ENCODE data around the gene USH1C.

The USH1C gene

DNA sequence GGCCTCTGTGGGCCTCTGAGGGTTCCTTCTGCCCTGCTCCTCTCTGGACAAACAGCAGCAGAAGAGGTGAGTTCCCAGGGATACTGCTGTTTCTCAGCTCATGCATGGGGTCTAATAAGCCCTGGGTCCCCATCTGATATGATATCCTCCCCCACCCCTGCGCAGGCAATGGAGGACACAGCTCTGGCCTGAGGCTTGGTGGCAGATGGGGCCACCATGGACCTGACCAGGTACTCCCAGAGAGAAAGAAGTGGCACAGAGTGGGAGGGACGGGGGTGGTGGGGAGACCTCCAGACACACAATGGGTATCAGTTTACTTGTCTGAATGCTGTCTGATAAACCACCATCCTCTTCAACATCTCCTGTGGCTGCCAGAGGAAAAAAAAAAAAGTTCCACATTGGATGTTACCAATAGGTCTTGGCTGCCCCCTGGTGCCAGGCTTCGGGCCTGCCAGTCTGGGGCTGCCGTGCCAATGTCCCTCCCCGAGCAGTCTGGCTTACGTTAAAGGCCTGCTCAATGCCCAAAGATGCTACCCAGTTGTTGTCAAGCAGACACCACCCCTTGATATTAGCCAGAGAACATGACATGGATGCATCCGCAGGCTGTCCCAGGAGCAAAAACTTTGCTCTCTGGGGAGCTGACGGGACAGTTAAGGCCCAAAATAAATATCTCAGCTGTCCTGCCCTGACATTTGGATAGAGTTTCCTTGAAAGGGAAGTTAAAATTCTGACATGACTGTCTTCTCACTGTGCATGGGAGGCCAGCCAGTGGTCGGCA is 39.7 kb downstream of the USH1C start:
- peak; percentile 86 for DNase-seq (ENCODE audit: low spot score)

DNA sequence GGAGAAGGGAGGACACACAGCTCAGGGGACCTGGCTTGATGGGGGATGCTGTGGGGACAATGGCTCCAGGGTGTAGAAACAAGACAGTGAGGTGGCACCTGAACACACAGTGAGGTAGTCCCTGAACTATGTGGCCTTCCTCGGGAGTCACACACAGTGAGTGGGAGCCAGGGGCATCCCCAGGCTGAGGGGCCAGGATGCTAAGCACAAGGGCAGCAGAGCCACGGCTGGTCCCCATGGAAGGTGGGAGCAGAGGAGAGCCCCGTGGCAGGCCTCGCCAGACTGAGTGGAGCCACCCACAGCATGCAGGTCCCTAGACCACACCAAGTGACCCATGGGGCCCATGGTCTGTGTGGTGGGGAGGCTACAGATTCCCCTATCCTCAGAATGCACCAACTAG is 41.6 kb downstream of the USH1C start:
- DNase-seq (ENCODE audit: low spot score), result no peak

DNA sequence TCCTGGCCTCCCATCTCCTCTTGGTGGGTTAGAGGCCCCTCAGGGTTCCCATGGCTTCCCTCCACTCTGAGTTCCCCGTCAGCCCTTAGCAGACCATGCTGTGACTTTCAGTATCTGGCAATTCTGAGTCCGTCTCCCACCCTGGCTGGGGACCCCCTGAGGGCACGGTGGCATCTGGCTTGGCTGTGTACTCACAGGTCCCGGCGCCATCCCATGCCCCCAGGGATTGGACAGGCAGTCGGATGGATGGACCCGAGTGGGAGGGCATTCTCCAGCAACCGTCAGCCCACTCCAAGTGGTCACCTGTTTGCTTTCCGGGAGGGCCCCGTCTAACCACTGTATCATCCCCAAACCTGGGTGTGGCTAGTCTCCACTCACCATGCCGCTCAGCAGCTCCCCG is 43.5 kb downstream of the USH1C start:
- no peak for DNase-seq (ENCODE audit: low spot score)

DNA sequence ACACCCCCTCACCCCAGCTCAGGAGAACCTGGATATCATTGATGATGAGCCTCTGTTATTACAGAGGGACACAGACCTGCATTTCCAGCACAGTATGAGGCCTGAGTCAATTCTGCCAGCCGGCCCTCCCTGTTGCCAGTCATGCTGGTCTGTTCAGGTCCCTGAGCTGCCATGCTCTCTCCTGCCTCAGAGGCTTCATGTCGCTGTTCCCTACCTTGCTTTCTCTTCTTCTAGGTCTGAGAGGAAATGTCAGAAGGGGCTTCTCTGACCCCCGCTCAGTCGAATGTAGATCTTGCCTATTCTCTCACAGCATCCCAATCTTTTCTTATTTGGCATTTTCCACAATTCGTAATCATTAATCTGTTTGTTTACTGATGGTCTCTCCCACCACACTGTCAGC is 45.7 kb downstream of the USH1C start:
- peak; percentile 29 for DNase-seq (ENCODE audit: low spot score)

DNA sequence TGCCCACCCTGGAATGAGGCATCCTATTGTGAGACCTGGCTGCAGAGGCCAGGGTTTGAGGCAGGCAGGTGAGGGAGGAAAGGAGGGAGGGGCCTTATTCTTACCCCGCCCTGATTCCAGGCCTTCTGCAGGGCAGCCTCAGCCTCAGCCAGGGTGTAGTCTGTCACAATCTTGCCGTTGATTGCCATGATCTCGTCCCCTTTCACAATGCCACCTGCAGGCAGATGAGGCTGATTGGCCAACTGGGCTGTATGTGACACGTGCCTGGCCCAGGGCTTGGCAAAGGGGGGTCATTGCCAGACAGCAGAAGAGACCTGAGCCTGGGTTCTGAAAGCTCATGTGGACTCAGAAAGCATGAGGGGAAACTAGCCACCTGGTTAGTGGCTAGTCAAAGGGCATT is 46.2 kb downstream of the USH1C start:
- DNase-seq (ENCODE audit: low spot score), result no peak

DNA sequence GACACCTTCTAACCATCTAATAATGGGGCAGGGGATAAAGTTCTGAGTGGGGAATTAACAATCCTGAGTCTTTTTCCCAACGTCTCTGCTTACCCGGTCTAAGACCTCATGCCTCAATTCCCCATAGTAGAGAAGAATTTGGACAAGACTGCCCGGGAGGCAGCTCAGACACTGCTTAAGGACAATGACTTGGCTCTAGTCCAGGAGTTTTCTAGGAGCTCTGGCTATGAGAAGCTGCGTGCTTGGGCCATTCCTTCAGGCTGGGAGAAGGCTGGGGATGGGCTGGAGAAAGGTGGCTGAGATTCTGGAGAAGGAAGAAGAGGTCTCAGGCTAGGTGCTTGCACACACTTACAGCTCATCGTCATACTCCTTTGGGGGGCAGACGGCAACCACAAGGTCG is 47.8 kb downstream of the USH1C start:
- no peak for DNase-seq (ENCODE audit: low spot score)

DNA sequence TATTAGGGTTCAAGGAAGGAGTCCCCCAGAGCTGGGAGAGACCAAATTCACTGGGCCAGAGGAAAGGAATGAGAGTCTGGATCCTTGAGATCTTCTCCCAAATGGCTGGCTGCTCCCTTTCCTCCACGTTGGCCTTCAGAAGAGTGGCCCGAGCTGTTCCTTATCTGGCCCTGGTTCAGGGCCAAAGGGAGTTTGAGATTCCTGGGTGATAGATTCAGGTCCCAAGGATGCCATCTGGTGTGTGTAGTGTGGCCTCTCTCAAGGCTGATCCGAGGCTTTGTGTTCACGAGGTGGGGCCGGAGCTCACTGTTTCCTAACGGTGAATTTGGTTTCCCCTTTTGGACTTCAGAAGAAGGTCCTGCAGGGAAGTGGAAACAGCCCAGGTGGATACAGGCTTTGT is 50.2 kb downstream of the USH1C start:
- no peak for DNase-seq (ENCODE audit: low spot score)

DNA sequence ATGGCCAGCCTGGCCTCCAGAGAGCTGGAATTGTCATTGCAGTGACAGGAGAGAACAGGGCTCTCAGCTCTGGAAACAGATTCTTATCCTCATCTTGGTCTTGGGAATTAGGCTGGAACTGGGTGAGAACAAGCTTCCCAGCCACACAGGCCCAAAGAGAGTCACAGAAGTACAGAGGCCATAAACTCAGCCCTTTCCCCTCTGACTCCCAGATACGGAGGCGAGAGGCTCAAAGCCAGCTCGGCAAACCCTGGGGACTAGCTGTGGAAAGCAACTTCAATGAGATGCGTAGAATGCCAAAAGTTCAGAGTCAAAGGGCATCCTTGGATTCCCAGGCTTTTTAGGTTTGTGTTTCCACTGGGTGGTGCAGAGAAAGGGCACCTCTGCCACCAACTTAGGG is 53.3 kb downstream of the USH1C start:
- no peak for DNase-seq (ENCODE audit: low spot score)

DNA sequence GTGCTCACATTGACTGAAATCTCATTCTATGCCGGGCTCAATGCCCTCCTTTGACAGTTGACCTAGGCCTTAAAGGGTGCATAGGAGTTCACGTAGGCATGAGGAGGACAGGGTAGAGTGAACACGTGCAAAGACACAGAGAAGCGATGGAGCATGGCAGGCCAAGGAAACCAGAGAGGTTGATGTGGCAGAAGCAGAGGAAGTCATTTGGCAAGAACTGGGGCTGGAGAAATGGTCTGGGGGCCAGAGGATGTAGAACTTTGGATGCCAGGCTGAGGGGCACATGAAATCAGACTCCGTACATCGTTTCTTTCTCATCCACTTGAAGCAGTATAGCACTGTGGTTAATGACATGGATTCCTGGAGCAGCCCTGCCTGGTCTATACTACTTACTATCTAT is 54.0 kb downstream of the USH1C start:
- DNase-seq (ENCODE audit: low spot score), result no peak

DNA sequence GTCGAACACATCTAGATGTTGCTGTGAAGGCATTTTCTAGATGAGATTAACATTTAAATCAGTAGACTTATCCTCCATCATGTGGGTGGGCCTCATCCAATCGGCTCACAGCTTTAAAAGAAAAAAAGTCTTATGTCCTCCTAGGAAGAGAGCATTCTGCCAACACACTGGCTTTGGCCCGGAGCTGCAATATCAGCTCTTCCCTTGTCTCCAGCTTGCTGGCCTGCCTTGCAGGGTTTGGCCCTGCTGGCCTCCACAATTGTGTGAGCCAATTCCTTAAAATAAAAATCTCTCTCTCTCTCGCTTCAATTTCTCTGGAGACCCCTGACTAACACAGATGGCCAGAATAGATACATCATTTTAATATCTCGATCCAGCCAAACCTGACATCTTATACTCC is 54.5 kb downstream of the USH1C start:
- DNase-seq (ENCODE audit: low spot score), result no peak

DNA sequence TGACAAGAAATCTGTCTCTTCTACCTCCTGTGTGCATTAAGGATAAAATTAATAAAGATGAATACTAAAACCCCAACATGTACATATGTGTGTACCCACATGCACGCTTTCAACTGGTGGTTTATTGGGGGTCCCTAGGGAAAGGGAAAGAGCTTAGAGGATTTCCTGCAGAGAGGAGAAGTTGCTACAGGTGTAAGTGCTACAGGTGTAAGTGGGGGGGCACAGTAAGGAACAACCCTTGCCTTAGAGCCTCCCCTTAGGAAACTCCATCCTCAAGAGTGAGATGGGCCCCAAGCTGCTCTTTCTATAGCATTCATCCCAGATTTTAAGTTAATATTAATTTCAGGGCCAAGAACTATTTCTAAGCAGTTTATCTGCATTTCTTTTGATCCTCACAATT is 55.7 kb downstream of the USH1C start:
- no peak for DNase-seq (ENCODE audit: low spot score)

DNA sequence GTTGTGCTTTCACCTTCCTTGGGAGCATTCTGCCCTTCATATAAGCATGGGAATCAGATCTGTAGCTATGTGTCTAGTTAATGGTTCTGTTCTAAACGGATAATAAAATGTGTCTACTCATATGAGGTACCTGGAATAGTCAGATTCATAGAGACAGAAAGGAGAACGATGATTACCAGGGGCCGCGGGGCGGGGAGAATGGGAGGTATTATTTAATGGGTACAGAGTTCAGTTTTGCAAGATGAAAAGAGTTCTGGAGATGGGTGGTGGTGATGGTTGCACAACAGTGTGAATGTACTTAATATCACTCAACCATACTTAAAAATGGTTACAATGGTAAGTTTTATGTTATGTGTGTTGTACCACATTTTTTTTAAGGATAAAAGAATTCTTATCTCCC is 57.6 kb downstream of the USH1C start:
- DNase-seq (ENCODE audit: low spot score), result no peak

DNA sequence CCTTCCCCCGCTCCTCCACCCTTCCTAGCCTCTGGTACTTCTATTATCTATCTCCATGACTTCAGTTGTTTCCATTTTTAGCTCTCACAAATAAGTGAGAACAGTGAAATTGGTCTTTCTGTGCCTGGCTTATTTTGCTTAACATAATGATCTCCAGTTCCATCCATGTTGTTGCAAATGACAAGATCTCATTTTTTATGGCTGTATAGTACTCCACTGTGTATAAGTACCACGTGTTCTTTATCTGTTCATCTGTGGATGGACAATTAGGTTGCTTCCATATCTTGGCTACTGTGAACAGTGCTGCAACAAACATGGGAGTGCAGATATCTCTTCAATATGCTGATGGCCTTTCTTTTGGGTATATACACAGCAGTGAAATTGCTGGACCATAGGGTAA is 60.7 kb downstream of the USH1C start:
- no peak for DNase-seq (ENCODE audit: low spot score)

DNA sequence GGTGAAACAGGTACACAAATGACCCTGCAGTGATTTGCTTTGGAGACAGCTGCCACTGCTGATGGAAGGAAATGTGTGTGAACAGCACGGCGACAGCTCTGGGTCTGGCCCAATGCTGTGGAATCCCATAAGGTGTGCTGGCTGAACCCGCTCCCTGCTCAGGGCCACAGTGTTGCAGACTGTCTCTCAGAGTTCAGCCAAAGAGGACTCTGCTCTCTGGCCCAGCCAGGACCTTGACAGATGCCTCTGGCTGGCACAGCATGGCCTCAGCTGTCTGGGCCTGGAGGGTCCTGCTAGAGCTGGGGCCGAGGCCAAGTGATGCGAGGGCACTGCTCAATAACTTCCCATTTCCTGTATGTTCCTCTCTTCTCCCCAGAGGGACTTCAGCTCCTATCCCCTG is 62.3 kb downstream of the USH1C start:
- no peak for DNase-seq (ENCODE audit: low spot score)

DNA sequence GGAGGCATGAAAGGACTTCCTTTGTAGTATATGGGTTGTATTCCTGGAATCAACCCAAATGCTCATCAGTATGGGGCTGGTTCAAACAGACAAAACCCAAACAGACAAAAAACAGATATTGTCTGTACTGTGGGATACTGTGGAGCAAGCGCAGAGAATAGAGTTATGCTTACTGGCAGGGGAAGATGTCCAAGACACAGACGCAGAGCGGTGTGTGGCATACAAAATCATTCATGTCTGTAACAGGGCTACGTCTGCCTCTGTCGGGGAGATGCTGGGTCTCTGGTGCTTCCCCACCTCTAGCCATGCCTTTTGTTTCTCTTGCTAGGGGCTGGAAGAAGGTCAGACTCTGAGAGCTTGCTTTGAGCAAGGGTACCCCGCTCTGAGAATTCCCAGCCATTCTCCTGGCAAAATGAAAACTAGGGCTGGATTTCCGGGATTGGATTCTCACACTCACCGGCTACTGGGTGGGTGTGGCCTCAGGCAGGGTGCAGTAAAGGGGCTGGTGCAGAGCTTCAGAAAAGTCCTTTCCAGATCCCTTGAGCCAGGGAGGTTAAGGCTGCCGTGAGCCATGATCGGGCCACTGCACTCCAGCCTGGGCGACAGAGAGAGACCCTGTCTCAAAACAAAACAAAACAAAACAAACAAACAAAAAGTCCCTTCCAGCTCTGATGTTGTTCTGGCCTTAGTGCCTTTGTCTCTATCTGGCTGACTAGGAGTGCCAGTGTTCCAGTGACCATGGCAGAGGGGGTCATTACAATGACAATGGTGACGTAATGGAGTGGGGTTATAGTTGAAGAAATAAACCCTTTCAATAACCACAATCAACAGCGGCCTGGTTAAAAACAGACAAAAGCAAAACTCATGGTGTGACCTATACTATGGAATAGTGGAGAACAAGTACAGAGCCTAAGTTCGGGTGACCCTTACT is 64.7 kb downstream of the USH1C start:
- DNase-seq (ENCODE audit: low spot score), result peak; percentile 24

DNA sequence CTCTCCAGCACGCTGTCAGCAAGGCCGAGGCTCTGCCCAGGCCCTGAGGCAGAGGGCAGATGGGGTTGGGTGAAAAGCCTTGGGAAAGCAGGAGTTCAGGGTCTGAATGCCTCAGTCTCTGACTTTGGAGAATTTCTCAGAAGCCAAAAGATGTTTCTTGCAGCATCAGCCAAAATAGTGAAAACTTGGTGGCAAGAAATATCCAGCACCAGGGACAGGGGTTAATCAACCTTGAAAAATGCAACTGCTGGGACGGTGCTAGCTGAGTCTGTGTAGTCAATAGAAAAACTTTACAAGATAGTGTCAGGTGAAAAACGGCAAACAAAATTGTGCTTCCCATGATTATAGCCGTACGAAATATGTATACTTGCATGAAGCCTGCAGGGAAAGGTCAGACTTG is 66.1 kb downstream of the USH1C start:
- DNase-seq (ENCODE audit: low spot score), result no peak

DNA sequence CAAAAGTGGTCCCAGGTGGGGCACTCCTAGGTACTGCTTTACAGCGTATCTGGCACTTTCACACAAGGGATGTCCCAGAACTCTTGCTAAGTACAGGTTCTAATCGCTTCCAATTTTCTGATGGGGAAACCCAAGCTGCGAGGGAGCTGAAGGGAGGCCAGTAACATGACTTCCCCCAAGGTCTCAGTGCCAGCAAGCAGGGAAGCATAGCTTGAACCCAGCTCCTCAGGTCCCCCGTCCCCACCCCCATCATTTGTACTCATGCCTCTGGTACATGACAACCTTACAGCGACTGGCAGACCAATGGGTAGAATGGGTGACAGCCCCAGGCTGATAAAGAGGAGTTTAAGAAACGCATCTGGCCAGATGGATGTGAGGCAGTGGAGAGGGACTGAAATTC is 66.9 kb downstream of the USH1C start:
- DNase-seq (ENCODE audit: low spot score), result no peak

DNA sequence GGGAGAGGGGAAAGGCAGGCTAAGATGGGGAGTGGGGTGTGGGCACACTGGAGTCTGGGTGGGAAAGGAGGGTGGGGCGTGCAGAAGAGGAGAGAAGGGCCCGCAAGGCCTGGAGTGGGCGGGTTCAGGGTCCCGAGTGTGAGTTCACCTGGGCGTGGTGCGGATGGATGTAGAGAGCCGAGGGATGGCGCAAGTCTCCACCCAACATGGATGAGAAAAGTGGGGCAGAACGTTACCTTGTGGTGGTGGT is 67.2 kb downstream of the USH1C start:
- no peak for DNase-seq (ENCODE audit: low spot score)

DNA sequence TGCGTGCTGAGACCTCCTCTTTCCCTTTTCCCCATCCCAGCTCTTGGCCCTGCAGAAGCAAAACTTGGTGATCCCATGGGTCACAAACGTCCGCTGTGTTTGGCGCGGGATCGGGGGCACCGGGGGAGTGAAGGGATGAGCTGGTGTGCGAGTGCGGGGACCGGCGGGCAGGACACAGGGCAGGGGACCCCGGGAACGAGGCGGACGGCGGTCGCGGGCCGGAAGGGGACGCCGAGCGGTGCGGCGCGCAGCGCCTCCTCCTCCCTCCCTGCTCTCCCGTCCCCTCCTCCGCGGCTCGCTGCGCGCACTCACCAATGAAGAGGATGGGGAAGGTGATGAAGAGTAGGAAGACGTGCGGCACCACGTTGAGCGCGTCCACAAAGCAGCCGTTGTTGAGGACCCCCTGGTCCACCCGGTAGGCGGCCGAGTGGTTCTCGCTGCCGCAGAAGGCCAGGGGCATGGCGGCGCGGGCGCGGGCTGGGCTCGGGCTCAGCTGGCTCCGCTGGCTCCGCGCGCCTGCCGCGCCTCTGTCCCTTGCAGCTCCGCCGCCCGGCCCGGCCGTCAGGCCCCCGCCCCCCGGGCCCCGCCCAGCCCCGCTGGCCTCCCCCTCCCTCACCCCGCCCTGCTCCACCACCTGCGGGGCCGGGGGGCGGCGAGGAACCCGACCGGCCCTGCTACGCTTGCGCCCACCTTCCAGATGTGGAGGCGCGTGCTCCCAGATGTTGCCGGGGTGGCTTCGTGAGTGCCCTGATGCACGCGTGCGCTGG is 67.7 kb downstream of the USH1C start, which contains the start of gene ABCC8:
ABCC8 (minus strand) TSS at position 529 of the 767 bp plus-strand sequence; CDS start at position 460, 69 bp downstream.
- no peak for DNase-seq (ENCODE audit: low spot score)

DNA sequence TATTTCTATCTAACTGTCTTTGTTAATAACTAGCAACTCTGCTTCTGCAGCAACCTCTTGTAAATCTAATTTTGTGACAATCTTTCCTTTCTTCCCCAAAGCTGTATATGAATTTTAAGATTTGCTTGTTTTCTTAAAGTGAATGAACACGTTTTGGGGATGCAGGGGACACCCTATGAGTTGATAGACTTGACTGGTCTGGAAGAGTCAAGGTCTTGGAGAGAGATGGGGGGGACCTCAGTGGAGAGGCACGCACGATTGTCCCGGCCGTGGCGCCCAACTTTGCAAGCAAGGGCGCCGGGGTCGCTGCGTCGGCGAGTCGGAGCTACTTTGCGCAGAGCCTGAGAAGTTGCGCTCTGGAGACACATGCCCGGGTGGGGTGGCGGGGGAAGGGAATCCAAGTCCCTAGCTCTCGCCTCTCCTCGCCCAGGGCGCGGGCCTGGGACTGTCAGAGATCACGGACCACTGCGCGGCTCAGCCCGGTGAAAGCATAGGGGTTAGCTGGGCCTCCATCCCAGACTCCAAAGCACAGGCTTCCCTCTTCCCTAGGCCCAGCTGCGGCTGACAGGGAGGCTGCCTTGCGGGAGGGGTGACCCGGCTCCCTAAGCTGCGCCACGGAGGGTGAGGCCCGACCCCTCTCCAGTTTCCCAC is 68.4 kb downstream of the USH1C start:
- DNase-seq (ENCODE audit: low spot score), result no peak

DNA sequence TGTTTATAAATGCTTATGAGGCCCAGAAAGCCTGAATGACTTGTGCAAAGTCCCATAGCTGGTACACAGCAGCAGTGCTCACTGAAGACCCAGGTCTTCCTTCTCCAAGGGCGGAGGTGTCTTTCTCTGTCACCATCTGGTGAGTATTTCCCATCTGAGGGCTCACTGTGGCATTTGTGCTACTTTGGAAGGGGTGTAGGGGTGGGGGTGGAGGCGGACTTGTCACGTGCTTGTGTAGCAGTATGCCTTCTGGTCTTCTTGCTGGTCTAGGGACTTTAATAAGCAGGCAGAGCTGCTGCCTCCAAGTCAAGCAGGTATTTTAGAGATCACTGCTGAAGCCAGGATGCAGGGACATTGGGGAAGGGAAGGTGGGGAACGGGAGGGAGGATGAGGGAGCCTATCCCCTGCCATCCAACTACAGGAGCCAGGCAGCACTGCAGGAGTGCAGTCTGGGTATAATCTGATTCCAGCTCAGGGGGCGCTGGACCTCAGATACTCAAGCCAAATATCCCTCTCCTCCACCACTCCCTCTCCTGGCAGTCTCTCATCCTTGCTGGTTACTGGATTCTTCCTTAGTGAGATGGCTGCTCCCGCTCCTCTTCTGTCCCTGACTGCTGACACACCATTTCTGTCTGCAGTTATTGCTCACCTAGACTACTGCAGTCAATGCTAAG is 71.0 kb downstream of the USH1C start:
- DNase-seq (ENCODE audit: low spot score), result no peak

DNA sequence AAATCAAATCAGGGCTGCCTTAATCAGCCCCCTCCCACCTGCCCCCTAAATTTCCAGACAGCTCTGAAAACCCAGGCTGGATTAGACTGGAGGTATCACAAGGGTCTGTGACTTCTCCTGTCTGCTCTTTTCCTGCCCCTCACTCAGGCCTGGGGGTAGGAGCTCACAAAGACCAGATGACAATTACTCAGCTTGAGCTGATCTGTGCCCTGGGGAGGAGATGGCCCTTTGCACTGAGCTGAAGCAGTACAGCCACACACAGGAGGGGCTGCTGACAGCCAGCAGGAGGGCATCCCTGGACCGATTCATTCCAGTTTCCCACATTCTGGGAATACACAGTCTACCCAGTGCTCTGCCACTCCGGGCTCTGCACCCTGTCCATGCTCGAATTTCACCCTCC is 71.7 kb downstream of the USH1C start:
- DNase-seq (ENCODE audit: low spot score), result no peak

Measured in AG08395 (cell line).